ENCODE data around the gene C12orf75.
"Not testable (repeated sequence)": the region's sequence is repeated elsewhere in the genome, so short reads cannot be mapped to it uniquely, and the experiment has no call there.

Gene C12orf75

GRCh38 chr12:105337391-105337790 is 6.9 kb downstream of the C12orf75 start:
- no peak for DNase-seq

GRCh38 chr12:105338966-105339365 is 8.5 kb downstream of the C12orf75 start:
- DNase-seq, result no peak

DNA sequence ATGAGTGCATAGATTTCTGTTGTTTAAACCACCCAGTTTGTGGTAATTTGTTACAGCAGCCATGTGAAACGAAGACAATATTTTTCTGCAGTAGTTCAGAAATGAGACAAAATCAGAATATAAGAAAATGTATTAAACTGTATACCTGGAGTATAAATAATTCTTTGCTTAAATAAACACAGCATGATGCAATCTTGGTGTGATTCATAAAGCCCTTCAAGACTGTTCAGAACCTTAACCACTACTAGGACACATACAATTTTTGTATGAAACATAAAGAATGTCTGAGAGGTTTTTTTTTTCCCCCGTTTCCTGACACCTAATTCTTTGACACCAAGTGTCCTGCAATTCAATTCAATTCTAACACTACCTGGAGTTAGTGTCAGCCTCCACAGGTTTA is 10.5 kb downstream of the C12orf75 start:
- DNase-seq, result no peak

- DNase-seq, result not testable (repeated sequence)
Measured at GRCh38 chr12:105341620-105342019, 11.1 kb downstream of the C12orf75 start.

- DNase-seq, result no peak
Measured at GRCh38 chr12:105342464-105342863, 12.0 kb downstream of the C12orf75 start.

GRCh38 chr12:105343836-105344235 is 13.3 kb downstream of the C12orf75 start:
- peak; percentile 93 for DNase-seq

- no peak for DNase-seq
Measured at GRCh38 chr12:105347499-105347898, 17.0 kb downstream of the C12orf75 start.

DNA sequence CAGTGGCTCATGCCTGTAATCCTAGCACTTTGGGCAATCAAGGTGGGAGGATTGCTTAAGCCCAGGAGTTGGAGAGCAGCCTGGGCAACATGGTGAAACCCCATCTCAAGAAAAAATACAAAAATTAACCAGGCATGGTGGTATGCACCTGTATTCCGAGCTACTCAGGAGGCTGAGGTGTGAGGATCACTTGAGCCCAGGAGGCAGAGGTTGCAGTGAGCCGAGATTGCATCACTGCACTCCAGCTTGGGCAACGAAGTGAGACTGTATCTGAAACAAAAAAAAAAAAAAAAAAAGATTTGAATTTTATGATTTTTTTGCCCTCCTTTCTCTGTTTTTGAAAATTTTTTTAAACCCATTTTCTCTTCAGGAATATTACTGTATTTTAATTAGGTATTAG is 17.7 kb downstream of the C12orf75 start:
- DNase-seq, result no peak

GRCh38 chr12:105348561-105348960 is 18.1 kb downstream of the C12orf75 start:
- DNase-seq, result no peak

DNA sequence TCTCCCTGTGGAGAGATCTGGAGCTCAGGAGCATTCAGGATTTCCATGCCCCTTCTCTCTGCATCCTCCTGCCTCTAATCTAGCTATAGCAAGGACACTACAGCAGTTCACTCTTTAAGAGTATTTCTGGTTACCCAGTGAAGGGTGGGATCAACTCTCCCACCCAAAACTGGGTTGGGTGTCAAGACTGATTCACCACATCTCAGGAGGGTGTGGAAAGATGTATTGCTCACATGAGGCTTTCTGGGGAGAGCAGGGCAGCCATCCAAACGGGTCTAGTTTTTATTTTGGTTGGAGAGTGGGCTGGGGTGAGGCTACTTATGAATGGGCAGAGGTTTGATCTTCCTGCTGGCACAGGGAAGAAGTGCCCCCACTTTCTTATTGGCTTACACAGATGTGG is 18.6 kb downstream of the C12orf75 start:
- no peak for DNase-seq

DNA sequence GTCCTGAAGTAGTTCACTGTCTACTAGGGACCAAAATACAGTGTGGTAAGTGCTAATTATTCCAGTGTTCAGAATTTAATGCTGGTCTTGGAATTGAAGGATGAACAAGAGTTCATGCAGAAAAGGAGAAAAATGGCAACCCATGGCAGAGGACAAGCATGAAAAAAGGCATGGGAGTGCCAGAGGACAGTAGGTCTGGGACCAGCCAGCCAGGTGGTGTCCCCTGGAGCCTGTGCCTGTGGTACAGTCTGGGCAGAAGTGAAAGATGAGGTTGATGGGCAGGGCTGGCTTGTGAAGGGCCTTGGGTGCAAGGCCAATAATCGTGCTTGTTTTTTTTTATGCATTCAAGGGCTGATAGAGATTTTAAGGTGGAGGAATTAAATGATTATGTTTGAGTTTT is 21.0 kb downstream of the C12orf75 start:
- DNase-seq, result no peak

DNA sequence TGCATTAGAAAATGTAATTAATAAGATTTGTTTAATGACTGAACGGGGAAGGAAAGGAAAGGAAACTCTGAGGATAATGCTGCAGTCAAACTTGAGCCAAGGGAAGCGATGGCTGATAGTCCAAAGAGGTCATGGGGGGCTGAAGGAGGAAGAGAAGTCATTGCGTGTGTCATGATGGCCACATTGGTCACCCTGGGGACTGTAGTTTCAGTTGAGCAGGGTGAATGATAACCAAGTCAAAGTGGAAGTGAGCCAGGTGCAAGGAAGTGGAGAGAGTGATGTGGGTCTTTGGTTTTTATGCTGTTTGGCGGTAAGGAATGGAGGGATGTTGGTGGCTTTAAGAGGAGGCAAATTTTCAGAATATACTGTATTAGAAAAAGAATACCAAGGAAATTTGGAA is 21.6 kb downstream of the C12orf75 start:
- no peak for DNase-seq

GRCh38 chr12:105352940-105353635 is 22.6 kb downstream of the C12orf75 start:
- no peak for DNase-seq

- DNase-seq, result no peak
Measured at GRCh38 chr12:105355752-105356151, 25.3 kb downstream of the C12orf75 start.

DNA sequence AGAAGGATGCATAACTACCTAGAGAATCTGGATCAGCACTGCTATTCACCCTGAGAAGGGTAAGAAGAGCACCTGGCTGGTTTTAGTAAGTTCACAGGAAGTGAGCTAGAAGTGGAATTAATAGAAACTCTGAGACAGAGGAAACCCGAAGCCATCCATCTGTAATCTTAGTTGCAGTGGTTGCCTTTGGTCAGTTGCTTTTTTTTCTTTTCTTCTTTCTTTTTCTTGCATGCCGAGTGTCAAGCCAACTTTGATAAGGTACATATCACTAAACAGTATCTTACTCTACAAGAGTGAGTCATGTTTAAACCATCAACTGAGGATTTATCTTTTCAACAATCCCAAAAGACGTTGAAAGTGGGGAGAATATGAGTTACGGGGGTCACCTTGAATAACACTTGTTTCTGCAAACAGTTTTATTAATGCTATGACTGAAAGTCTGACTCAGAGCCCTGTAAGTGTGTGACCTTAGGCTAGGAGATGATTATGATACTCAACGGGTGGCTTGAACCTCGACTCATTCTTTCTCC is 26.7 kb downstream of the C12orf75 start:
- no peak for DNase-seq

GRCh38 chr12:105358789-105359188 is 28.3 kb downstream of the C12orf75 start:
- DNase-seq, result no peak

DNA sequence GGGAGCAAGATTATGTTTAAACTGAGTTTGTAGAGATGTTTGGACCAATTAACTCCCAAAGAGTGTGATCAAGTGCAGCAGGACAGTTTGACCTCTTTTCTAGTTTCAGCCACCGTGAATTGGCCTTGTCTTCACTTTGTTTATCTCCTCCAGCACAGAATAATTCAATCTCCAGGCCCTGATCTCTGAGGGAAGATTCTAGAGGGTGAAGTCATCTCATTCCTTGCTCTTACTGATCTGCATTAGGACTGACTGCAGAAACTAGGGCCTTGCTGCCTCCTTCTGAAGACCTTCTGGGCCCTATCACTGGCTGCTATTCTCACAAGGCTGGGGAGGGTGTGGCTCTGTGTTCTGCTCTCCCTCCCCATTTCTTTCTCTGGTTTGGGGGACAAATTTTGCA is 29.4 kb downstream of the C12orf75 start:
- DNase-seq, result no peak

DNA sequence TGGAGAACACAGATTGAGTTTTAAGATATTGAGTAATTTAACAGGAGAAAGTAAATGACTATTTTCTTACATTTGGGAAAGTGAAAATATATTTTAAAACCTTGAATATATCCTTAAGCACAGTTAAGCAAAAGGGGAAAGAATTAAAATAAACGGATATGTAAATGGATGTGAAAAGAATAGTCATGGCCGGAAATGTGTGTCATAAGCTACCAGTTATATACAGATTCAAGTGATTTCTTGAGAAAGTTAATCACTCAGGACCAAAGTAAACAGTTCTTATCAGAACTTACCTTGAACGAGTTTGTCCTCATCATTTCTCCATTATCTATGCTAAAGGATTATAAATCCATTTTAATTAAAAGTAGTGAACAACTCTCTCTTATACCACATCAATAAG is 33.4 kb downstream of the C12orf75 start:
- DNase-seq, result no peak

- DNase-seq, result no peak
Measured at GRCh38 chr12:105365231-105365630, 34.7 kb downstream of the C12orf75 start.

DNA sequence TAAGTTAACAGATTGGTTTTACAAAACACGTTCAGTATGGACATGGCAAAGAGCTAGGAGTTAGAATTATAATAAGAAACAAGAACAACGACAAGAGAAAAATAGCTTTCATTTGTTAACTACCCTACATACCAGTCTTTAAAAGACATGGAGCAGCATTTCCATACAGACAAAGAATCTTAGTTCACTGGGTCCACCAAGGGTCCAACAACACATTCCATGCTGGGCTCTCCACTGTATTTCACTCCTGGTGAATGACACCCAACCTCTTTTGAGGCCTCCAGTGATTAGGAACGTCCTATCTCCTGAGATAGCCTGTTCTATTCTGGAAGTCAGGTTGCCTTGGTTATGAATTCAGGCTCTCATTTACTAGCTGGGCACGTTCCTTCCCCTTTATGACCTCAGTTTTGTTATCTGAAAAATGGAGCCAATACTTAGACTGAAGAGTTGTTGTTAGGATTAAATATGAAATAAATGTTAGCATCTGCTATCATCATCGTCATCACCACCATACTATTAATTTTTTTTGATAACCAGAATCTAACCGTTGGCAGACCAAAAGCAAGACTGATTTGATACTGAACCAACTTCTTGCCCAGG is 37.7 kb downstream of the C12orf75 start:
- DNase-seq, result no peak

GRCh38 chr12:105369014-105369413 is 38.5 kb downstream of the C12orf75 start:
- DNase-seq, result no peak

GRCh38 chr12:105374303-105374702 is 43.8 kb downstream of the C12orf75 start:
- DNase-seq, result no peak

- no peak for DNase-seq
Measured at GRCh38 chr12:105377077-105377476, 46.6 kb downstream of the C12orf75 start.

DNA sequence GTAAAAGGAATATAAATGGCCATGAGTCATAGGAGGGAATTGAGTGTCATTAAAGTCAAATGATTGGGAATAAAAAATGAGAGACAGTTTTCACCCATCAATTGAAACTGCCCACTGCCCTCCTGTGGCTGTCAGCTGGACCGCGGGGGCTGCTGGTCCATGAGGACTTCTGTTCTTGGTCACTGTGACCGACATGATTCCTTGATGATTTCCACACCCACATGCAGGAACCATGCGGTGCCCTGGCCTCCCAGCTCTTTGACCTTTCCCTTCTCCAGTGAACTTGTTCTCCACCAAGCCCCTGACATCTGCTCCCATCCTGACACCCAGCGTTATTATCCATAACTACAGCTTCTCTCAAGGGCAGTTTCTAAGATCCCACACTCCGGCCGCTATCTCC is 48.4 kb downstream of the C12orf75 start:
- no peak for DNase-seq
